CD4-positive, alpha-beta T cell (primary cell): ENCODE data around the gene XYLT1. TPM values are rescaled to one million over a fixed set of nuclear protein-coding genes. Genes with fewer than 3 reads are reported as not detected.
A peak's percentile ranks its signal among the peaks of the same experiment; 100 is the strongest.

Experiments
- ATAC-seq: fragments of 200-7000 bp; cut with Tn5 transposase; one replicate; pipeline ENCODE4 v1.10.0; 2022; ENCODE audit warnings: mild to moderate bottlenecking; ENCODE audit not compliant: poor library complexity
- CTCF ChIA-PET: fragments of 350-600 bp; sonication (Branson Sonifier 250); formaldehyde crosslinking; loops from one replicate; lab custom pipeline; 2021; ENCODE audit warnings: antibody characterized with exemption, inconsistent platforms; lab: Charles Lee
- POLR2A ChIA-PET: fragments of 350-600 bp; sonication (Branson Sonifier 250); formaldehyde crosslinking; loops from one replicate; lab custom pipeline; 2021; ENCODE audit warnings: antibody characterized with exemption, inconsistent platforms; lab: Charles Lee
- DNase-seq, 14 experiments: peaks; one replicate each; pipeline ENCODE4 v3.0.0-alpha.2; 2013 to 2020; ENCODE audit warnings: mixed read lengths in 2 of 14
- H3K27ac ChIP-seq, 2 donors: one replicate each; pipeline versions ENCODE4 v1.5.1 to v1.7.0; 2013; ENCODE audit warnings: low read length in 2 of 2, low read depth in 1 of 2, mild to moderate bottlenecking in 1 of 2
- H3K27me3 ChIP-seq, 2 experiments: 1 replicate in 1 of 2; 2 replicates in 1 of 2; pipeline versions ENCODE4 v1.6.1 to v1.7.0; 2013; ENCODE audit warnings: low read length in 2 of 2, control low read depth in 1 of 2, mild to moderate bottlenecking in 1 of 2, moderate library complexity in 1 of 2; ENCODE audit not compliant: insufficient read depth in 2 of 2, control insufficient read depth in 1 of 2
- H3K36me3 ChIP-seq: one replicate; pipeline ENCODE4 v1.6.1; 2013; ENCODE audit warnings: low read length, control low read depth; ENCODE audit not compliant: insufficient read depth
- H3K4me1 ChIP-seq: one replicate; pipeline ENCODE4 v1.6.1; 2013; ENCODE audit warnings: low read length, control low read depth; ENCODE audit not compliant: insufficient read depth
- H3K4me3 ChIP-seq: one replicate; pipeline ENCODE4 v1.5.1; 2013; ENCODE audit warnings: mild to moderate bottlenecking, low read length, moderate library complexity
- H3K9me3 ChIP-seq, 2 experiments: 1 replicate in 1 of 2; 2 replicates in 1 of 2; pipeline versions ENCODE4 v1.6.1 to v1.7.0; 2013; ENCODE audit warnings: low read length in 2 of 2, mild to moderate bottlenecking in 2 of 2, control low read depth in 1 of 2, moderate library complexity in 1 of 2; ENCODE audit not compliant: control insufficient read depth in 1 of 2, insufficient read depth in 1 of 2
- H3K27ac Mint-ChIP-seq: one replicate; pipeline ENCODE4 v1.8.0; 2020; ENCODE audit warnings: mixed read lengths
- H3K27me3 Mint-ChIP-seq: one replicate; pipeline ENCODE4 v1.8.0; 2021; ENCODE audit warnings: mixed read lengths
- H3K36me3 Mint-ChIP-seq: one replicate; pipeline ENCODE4 v1.8.0; 2021; ENCODE audit warnings: low read depth, mixed read lengths
- H3K4me1 Mint-ChIP-seq: one replicate; pipeline ENCODE4 v1.8.0; 2021; ENCODE audit warnings: low read depth, mixed read lengths
- H3K4me3 Mint-ChIP-seq: one replicate; pipeline ENCODE4 v1.8.0; 2020; ENCODE audit warnings: mild to moderate bottlenecking, mixed read lengths
- H3K9me3 Mint-ChIP-seq: one replicate; pipeline ENCODE4 v1.8.0; 2020; ENCODE audit warnings: mixed read lengths
- intact Hi-C, 2 experiments: fragments of 100-400 bp; cut with DNase I in 1 of 2; cut with micrococcal nuclease in 1 of 2; formaldehyde crosslinking; loops; one replicate each; pipeline versions ENCODE4 v1.15.1 to v1.9.0; 2023 to 2025; cut with DNase I, micrococcal nuclease
- total RNA-seq, 174 experiments: library from RNA in 2 of 174; stranded (reverse) in 2 of 174; gene quantifications; one replicate each; pipeline ENCODE4 v1.2.3 and lab custom pipeline; 2021 to 2026
- TF ChIP-seq, protein P1 (sequence below): fragments of 200-600 bp; IDR thresholded peaks from one replicate; pipeline ENCODE4 v1.8.0; 2022; ENCODE audit warnings: antibody characterized with exemption, mild to moderate bottlenecking

The XYLT1 gene
- total RNA-seq, 2 experiments from 2014 or later = 26.0 to 27.1 TPM

DNA sequence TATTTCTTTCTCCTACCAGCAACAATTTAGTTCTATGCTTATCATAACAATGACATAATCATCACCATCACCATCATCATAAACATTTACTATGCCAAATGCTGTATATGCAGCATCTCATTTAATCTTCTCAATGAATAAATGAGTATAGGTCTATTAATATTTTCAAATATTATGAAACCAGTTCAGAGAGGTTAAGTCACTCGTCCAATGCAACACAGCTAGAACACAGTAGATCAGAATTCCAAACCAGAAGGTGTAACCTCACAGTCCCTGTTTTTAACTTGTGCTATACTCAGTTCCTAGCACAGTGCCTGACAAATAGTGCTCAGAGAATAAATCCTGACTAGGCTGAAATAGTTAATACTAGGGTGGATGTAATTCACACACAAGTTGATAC is 314.8 kb downstream of the XYLT1 start:
- Mint-ChIP-seq H3K27ac (no peak overlapping the region), H3K27me3 (no peaks in the 10 kb centered on the region), H3K4me3 (no peak overlapping the region), H3K4me1 (no peaks in the 10 kb centered on the region), H3K9me3 (no peaks in the 10 kb centered on the region), H3K36me3 (peaks cover 33% of the 10 kb centered on the region)
- no peak for DNase-seq
- Histone ChIP-seq H3K9me3 (no peaks in the 10 kb centered on the region), H3K27ac (no peak overlapping the region), H3K4me3 (no peak overlapping the region), H3K27me3 (no peaks in the 10 kb centered on the region), H3K4me1 (no peaks in the 10 kb centered on the region), H3K36me3 (peaks cover 15% of the 10 kb centered on the region)
- TF ChIP-seq, protein P1, sequence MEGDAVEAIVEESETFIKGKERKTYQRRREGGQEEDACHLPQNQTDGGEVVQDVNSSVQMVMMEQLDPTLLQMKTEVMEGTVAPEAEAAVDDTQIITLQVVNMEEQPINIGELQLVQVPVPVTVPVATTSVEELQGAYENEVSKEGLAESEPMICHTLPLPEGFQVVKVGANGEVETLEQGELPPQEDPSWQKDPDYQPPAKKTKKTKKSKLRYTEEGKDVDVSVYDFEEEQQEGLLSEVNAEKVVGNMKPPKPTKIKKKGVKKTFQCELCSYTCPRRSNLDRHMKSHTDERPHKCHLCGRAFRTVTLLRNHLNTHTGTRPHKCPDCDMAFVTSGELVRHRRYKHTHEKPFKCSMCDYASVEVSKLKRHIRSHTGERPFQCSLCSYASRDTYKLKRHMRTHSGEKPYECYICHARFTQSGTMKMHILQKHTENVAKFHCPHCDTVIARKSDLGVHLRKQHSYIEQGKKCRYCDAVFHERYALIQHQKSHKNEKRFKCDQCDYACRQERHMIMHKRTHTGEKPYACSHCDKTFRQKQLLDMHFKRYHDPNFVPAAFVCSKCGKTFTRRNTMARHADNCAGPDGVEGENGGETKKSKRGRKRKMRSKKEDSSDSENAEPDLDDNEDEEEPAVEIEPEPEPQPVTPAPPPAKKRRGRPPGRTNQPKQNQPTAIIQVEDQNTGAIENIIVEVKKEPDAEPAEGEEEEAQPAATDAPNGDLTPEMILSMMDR = no peak
- intact Hi-C loops = no loop called here
- CTCF ChIA-PET = no interaction called here
- no peak for ATAC-seq
- POLR2A ChIA-PET = no interaction called here

DNA sequence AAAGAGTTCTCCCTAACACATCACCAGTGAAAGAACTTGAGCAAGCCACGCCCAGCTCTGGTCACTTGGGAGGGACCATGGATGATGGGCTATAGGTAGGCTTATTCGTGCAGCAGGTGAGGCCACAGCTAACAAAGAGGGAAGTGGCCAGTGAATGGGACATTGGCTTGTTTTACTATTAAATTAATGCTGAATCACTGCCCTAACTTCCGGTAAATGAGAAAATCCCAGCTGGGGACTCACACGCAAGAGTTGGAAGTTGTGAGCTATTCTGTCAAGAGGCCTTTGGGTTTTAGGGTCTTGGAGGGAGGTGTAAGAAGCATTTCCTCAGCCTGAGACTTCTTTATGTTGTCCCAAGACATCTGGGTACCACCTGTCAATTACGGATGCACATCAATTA is 315.3 kb downstream of the XYLT1 start:
- no peaks in the 10 kb centered on the region for H3K27me3 Mint-ChIP-seq
- no peaks in the 10 kb centered on the region for H3K4me1 Mint-ChIP-seq
- Histone ChIP-seq H3K9me3 (no peaks in the 10 kb centered on the region), H3K4me3 (no peak overlapping the region), H3K27me3 (no peaks in the 10 kb centered on the region), H3K4me1 (no peaks in the 10 kb centered on the region), H3K36me3 (peaks cover 15% of the 10 kb centered on the region), H3K27ac (no peak overlapping the region)
- ATAC-seq (no peak), DNase-seq (peak in 2 of 14 experiments; percentile 42 to 54)
- no peaks in the 10 kb centered on the region for H3K9me3 Mint-ChIP-seq
- peaks cover 33% of the 10 kb centered on the region for H3K36me3 Mint-ChIP-seq
- CTCF ChIA-PET = interaction anchor here (0.5 kb wide), 1 partner anchor 362 kb away, joined by 3 read pairs; no protein-coding TSS in a partner anchor
- intact Hi-C loops = no loop called here
- TF ChIP-seq, protein P1 = no peak
- POLR2A ChIA-PET = no interaction called here
- H3K27ac Mint-ChIP-seq = no peak overlapping the region
- H3K4me3 Mint-ChIP-seq = no peak overlapping the region

DNA sequence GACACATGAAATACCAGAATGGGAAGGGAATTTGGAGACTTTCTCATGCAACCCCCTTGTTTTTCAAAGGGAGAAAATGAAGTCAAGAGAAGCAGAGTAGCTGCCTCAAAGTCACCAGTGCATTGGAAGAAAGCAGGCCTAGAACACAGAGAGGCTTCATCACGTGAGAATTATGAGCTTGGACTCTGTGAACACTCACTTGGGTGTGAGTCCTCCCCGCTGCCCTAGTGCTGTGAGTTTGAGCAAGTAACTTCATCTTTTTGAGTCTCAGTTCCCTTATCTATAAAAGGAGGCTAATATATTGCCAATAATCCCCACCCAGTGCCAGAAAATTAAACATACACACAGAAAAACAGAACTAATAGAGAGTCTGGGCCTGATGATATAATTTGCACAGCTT is 315.8 kb downstream of the XYLT1 start:
- Histone ChIP-seq H3K27ac (no peak overlapping the region), H3K36me3 (peaks cover 15% of the 10 kb centered on the region), H3K27me3 (no peaks in the 10 kb centered on the region), H3K9me3 (no peaks in the 10 kb centered on the region), H3K4me1 (no peaks in the 10 kb centered on the region), H3K4me3 (no peak overlapping the region)
- H3K27ac Mint-ChIP-seq = no peak overlapping the region
- H3K27me3 Mint-ChIP-seq = no peaks in the 10 kb centered on the region
- no peaks in the 10 kb centered on the region for H3K9me3 Mint-ChIP-seq
- no peak overlapping the region for H3K4me3 Mint-ChIP-seq
- TF ChIP-seq, protein P1 = no peak
- intact Hi-C loops = no loop called here
- CTCF ChIA-PET = interaction anchor here (0.5 kb wide), 1 partner anchor 363 kb away, joined by 3 read pairs; no protein-coding TSS in a partner anchor
- peaks cover 31% of the 10 kb centered on the region for H3K36me3 Mint-ChIP-seq
- POLR2A ChIA-PET = no interaction called here
- H3K4me1 Mint-ChIP-seq = no peaks in the 10 kb centered on the region
- ATAC-seq (no peak), DNase-seq (peak in 2 of 14 experiments; percentile 50 to 62)
